ENCODE results near the gene H2AZ2.
A peak's percentile ranks its signal among the peaks of the same experiment; 100 is the strongest.
"Not testable (repeated sequence)": the region's sequence is repeated elsewhere in the genome, so short reads cannot be mapped to it uniquely, and the experiment has no call there.

The H2AZ2 gene

DNA sequence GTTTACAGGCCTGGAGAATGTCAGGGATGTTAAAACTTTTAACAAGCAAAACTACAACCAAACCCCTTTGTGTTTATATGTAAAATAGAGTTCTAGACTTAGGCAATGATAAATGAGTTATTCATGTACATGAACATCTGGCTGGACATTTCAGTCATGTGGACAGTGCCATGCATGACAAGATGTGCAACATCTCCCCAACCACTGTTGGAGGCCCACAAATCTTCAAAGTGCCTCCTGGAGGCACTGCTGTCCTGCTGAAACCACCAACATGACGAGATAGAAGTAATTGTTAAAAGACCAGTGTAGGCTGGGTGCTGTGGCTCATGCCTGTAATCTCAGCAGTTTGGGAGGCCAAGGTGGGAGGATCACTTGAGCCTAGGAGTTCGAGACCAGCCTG, 33.0 kb downstream of the H2AZ2 start:
- DNase-seq (ENCODE audit: low read depth): no peak

DNA sequence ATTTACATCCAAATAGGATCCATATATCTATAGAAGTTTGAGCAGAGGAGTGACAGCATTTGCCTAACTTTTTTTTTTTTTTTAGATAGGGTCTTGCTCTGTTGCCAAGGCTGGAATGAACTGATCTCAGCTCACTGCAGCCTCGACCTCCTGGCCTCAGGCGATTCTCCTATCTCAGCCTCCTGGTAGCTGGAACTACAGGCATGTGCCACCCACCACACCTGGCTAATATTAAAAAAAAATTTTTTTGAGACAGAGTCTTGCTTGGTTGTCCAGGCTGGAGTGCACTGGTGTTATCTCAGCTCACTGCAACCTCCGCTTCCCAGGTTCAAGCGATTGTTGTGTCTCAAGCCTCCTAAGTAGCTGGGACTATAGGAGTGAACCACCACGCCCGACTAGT, 36.3 kb downstream of the H2AZ2 start:
- no peak for DNase-seq (ENCODE audit: low read depth)

DNA sequence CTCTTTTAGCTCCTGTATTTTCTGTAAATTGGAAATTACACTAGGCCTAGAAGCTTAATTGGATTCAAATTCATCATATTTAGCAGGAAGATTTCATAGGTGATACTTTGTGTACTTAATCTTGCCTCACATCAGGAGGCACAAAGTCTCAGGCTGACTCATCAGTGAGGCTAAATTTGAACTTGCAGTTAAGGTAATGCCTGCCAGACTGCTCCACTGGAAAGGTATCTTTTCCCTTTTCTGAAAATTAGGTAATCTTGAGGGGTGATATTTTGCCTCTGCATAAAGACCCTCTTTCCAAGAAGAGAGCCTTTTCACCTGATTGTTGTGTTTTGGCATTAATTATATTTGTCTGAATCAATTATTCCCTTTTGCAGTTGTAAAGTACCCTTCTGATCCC, 36.8 kb downstream of the H2AZ2 start:
- DNase-seq (ENCODE audit: low read depth): no peak

DNA sequence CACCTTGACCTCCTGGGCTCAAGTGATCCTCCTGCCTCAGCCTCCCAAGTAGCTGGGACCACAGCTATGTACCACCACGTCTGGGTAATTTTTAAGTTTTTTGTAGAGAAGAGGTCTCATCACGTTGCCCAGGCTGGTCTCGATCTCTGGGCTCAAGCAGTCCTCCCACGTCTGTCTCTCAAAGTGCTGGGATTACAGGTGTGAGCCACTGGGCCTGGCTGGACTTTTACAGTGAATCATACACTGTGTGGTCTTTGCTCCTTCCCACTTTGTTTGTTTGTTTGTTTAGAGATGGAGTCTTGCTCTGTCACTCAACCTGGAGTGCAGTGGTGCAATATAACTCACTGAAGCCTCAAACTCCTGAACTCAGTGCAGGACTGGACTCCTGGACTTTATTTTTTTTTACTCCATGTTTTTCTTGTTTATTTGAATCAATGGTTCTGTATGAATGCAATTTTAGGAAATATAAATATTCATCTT, 38.9 kb downstream of the H2AZ2 start:
- no peak for DNase-seq (ENCODE audit: low read depth)

DNA sequence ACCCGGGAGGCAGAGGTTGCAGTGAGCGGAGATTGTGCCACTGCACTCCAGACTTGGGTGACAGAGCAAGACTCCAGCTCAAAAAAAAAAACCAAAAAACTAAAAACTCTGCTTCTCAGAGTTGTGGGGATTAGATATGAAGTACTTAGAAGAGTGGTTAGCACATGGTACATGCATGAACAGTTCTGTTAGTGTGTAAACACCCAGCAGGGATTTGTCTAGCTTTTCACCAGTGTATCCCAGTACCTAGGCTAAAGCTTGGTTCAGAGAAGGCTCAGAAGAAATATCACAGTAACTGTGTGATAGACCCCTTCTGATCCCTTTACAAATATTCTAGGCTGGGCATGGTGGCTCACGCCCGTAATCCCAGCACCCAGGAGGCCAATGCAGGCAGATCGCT, 41.9 kb downstream of the H2AZ2 start:
- DNase-seq (ENCODE audit: low read depth): no peak

DNA sequence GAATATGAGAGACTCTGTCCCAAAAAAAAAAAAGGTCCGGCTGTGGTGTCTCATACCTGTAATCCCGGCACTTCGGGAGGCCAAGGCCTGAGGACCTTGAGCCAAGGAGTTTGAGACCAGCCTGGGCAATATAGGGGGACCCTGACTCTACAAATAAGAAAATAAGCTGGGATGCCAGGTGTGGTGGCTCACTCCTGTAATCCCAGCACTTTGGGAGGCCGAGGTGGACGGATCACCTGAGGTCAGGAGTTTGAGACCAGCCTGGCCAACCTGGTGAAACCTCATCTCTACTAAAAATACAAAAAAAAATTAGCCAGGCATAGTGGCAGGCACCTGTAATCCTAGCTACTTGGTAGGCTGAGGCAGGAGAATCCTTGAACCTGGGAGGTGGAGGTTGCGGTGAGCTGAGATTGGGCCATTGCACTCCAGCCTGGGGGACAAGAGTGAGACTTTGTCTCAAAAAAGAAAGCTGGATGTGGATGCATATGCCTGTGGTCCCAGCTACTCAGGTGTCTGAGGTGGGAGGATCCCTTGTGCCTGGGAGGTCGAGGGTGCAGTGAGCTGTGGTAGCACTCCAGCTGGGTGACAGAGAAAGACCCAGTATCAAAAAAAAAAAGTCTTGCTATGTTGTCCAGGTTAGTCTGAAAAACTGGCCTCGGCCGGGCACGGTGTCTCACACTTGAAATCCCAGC, 43.9 kb downstream of the H2AZ2 start:
- DNase-seq (ENCODE audit: low read depth): not testable (repeated sequence)

DNA sequence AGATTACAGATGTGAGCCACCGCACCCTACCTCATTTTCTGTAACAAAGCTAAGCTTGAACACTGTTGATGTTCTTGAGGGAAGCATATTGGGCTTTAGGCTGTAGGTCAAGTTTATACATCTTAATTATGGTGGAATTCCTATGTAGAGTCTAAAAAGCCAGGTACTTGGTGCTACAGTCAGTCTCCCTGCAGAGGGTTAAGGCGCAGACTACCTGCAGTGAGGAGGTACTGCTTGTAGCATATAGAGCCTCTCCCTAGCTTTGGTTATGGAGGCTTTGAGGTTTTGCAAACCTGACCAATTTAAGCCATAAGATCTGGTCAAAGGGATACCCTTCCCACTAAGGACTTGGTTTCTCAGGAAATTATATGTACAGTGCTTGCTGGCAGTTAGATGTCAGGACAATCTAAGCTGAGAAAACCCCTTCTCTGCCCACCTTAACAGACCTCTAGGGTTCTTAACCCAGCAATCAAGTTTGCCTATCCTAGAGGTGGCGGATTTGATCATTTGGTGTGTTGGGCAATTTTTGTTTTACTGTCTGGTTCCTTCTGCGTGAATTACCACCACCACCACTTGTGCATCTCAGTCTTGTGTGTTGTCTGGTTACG, 45.4 kb downstream of the H2AZ2 start:
- no peak for DNase-seq (ENCODE audit: low read depth)

DNA sequence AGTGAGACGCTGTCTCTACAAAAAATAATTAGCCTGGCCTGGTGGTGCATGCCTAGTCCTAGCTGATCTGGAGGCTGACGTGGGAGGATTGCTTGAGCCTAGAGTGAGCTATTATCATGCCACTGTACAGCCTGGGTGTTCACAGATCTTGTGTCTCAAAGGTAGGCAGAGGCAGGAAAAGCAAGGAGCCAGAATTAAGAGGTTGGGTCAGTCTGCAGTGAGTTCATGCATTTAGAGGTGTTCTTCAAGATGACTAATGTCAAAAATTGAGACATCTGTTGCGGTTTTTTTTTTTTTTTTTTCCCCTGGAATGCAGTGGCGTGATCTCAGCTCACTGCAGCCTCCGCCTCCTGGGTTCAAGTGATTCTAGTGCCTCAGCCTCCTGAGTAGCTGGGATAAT, 46.0 kb downstream of the H2AZ2 start:
- no peak for DNase-seq (ENCODE audit: low read depth)

DNA sequence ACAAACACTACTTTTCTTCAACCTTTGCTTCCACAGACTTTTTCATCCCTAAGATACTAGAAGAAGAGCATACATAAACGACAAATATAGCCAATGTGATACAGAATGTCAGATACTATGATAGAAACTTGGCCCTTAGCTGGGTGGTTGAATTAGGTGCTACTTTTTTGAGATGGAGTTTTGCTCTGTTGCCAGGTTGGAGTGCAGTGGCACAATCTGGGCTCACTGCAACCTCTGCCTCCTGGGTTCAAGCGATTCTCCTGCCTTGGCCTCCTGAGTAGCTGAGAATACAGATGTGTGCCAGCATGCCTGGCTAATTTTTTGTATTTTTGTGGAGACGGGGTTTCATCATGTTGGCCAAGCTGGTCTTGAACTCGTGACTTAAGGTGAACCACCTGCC, 47.9 kb downstream of the H2AZ2 start:
- DNase-seq (ENCODE audit: low read depth): no peak

DNA sequence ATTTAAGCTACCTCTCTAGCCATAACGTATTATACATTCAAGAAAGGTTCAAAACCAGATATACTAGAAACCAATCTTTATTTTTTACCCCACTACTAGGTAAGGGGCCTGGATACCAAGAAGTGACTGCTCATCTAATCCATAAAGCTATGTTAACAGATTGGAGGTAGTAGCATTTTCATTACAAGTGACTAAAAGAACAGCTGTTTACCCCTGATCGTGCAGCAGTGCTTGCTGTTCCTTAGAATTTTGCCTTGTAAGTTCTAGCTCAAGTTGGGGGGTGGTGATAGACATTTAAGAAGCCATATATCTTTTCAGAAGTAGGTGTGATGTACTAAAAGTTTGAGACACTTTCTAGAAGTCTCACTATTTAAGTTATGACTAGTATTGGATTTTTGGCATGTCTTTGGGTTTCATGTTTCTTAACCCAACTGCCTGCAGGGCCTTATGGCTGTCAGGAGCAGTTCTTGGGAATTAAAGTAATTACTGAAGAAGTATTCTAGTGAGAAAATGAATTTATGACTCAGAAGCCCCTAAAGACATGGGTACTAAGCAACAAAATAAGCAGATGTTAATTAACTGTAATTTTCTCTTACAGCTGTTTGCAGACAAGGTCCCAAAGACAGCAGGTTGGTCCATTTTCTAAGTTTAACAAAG, 49.1 kb downstream of the H2AZ2 start:
- DNase-seq (ENCODE audit: low read depth): no peak

DNA sequence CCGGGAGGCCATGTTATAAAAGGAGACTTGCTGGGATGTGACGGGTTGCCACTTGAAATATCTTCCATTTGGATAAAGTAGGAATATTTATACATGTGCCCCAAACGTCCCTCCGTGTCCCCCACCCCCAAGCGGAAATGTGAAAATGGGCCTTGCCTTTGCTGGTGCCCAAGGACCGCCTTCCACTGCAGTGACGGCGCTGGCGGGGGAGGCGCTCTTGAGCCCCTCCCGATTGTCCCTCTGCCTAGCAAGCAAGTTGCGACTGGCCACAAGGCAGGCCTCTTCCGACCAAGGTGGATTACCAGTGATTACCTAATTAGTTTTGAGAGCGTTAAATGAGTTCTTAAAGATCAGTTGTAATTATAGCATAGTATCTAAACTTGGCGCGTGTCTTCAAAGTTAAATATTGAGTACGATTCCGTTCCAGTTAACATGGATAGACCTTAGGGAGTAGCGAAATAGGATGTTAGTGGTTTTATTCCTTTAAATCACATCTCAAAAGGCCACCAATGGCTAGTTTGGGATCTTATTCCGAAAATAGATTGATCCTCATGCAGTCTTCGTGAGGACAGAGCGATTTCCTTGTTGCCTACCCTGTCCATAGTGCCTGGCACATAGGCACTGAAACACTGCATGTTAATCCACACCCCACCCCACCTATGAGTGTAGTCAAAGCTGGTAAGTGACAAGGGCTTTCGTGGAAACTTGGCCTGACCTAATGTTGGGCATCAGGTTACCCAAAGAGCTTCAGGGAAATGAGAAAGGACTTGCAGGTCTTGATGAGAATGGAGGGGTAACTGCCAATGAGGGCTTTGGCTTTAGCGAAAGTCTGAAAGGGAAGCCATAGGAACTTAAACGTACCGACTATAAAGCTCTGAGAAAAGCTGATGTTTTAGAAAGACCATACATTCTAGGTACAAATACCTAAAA, 50.3 kb downstream of the H2AZ2 start:
- peak; percentile 80 for DNase-seq (ENCODE audit: low read depth)

DNA sequence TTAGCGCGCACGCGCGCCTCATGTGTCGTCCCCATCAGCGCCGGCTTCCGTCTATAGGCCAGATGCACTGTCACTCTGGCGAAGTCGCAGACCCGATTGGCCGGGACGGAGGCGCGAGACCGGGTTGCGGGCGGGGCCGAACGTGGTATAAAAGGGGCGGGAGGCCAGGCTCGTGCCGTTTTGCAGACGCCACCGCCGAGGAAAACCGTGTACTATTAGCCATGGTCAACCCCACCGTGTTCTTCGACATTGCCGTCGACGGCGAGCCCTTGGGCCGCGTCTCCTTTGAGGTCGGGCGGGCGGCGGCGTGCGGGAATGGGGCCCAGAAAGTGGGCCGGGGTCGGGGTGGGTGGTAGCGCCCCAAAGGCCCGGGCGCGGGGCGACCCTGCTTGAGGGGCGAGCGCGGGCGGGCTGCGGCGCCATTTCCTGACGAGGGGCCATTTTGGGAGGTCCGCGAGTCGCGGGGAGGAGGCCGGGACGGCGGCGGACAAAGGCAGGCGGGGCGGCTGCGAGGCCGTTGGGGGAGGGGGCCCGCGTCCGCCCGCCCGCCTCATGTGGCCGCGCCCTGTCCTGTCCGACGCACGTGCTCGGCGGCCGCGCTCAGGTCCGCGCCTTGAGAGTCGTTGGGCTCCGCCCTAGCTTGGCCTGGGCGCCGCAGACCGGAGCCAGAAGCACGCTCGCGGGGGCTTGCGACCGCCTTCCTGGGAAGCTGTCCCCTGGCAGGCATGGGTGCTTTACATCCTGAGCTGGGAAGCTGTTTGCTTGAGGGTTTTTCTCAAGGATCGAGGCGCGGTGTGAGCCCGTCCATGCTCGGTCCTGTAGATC, 51.2 kb downstream of the H2AZ2 start, which contains the start of gene PPIA:
Gene PPIA, plus strand, starts transcription at position 178 of the 825 bp plus-strand sequence. Its CDS starts 44 bp downstream, at position 222.
- peak; percentile 98 for DNase-seq (ENCODE audit: low read depth)

DNA sequence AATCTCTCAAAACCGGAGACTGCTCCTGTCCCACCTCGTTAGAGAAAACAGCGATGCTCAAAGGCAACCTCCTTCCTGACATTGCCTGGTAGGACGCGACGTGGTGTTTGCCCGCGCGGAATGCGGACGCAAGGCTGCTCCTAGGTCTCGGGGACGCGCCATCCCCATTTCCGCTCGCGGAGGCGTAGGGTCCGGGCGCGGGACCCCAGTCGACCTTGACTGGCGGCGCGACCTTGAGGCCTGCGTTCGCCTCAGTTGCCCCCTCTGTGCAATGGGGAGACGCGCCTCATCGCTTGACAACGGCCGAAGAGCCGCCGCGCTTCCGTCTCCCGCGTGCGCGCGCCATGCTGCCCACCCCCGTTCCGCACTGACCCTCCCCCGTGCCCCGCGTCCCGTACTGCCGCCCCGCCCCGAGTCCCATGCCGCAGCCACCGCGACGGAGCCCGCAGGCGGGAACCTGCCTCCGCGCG, 51.8 kb downstream of the H2AZ2 start:
- DNase-seq (ENCODE audit: low read depth): no peak

DNA sequence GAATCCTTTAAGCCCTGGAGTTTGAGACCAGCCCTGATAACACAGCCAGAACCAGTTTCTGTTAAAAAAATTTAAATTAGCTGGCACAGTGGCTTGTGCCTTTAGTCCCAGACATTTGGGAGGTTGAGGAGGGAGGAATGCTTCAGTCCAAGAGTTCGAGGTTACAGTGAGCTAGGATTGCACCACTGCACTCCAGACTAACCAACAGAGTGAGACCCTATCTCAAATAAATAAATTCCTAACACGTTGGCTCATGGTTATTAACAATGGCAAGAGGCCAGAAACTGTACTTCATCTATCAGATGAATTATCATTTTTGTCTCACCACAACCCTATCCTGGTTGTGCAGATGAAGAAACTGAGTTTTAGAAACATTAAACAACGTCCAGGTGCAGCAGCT, 53.6 kb downstream of the H2AZ2 start:
- no peak for DNase-seq (ENCODE audit: low read depth)

DNA sequence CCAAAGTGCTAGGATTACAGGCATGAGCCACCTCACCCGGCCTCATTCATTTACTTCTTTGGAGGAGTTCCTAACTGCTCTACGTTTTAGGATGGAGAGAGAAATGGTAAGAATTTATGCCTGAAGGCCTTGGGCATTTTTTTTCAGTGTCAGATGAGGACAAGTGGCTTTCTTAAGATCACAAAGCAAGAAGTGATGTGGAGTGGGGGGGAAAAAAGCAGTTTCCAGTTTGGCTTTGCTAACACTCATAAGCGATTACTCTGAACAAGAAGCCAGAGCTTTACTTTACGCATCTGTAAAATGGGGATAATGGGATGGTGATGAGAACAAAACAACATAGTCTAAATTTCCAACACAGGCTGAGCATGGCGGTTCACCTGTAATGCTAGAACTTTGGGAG, 54.0 kb downstream of the H2AZ2 start:
- no peak for DNase-seq (ENCODE audit: low read depth)

DNA sequence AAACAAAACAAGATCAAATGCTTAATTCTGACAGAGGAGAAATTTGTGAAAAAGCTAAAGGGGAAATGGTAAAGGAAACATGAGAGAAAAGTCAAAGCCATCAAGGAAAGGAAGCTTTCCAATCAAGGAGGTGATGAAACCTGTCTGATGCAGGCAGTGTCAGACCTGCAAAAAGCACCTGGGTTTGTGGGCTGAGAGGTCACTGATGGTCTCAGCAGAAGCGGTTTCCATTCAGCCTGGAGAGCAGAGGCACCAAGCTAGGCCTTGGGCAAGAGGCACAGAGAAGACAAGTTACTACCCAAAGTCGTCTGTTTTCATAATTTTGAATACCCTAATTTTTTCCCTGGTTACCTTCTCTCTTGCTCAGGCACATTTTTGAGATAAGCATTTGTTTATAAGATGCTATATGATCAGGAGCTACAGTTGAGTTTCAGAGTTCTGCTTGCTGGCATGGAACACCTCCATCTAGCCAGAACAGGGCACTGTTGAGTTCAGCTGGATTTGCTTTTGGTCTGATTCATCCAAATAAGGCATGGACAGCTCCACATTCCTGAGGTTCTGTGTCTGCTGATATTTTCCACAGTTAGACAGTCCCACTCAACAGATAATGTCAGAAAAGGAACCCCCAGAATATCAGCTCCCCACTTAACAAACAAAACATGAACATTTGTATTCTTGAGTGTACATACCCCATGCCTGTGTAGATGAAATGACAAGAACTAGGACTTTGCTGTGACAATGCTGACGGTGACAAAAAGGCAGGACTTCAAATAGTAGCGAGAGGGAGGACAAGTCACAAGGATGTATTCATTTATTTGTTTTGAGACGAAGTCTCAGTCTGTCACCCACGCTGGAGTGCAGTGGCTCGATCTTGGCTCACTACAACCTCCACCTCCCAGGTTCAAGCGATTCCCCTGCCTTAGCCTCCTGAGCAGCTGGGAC, 56.3 kb downstream of the H2AZ2 start:
- DNase-seq (ENCODE audit: low read depth): no peak

DNA sequence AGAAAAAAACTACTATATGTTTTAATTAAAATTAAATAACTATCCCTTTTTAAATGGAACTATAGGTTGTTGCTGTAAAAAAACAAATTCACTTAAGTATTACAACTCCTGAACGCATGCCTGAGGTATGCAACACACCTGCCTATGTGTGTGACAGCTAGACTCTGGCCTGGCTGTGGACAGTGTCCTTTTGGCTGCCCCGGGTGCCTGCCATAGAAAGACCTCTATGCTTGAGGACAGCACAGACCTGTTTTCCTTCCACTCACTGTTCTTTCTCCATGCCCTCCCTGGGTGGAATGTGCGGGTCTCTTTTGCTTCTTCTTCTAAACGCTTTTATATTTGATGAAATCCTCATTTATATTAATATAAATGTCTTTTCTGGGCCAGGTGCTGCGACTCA, 57.9 kb downstream of the H2AZ2 start:
- DNase-seq (ENCODE audit: low read depth): no peak

DNA sequence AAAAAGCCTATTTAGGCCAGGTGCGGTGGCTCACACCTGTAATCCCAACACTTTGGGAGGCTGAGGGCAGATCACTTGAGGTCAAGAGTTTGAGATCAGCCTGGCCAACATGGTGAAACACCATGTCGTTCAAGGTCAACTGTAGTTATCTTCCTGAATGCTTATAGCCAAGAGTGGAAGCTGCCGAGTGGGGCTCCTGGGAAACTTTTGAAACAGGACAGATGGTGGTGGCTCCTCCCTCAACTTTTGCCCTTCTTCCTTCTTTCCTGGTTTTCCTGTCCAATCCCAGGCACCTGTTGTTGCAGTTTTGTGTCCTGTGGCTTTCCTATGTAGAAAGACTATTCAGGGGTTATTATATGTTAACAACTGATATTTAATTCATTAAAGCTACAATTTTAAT, 60.1 kb downstream of the H2AZ2 start:
- DNase-seq (ENCODE audit: low read depth): no peak

DNA sequence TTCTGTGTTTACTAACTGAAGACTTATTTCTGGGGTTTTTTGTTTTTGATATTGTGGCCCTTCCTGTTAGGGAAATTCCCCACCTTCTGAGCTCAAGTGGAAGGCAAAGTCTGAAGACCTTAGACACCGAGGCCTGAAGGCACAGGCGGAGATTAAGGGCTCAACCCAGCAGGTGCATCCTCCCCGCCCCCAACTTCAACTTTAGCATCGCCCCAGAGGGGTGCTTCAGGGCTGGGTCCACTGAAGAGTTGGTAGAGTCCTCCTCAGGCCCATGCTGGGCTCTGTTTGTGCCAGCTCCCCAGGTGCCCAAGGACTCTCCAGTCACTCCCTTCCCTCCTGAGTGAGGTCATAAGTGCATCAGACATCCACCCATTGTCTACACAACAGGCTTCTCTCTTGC, 60.8 kb downstream of the H2AZ2 start:
- DNase-seq (ENCODE audit: low read depth): no peak

DNA sequence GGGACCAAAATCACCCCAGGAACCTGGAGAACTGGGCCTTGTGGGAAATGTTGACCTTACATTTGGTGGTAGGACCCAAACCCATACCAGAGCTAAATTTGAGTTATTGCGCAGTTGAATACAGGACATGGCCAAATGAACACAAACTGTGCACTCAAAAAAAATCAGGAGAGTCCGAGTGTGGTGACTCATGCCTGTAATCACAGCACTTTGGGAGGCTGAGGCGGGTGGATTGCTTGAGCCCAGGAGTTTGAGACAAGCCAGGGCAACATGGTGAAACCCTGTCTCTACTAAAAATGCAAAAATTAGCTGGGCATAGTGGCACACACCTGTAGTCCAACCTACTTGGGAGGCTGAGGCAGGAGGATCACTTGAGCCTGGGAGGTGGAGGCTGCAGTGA, 62.7 kb downstream of the H2AZ2 start:
- not testable (repeated sequence) for DNase-seq (ENCODE audit: low read depth)
